Thoracic aorta endothelial cell (primary cell): ENCODE measurements around the gene CLEC12A. TPM values are rescaled to one million over a fixed set of nuclear protein-coding genes. Genes with fewer than 3 reads are reported as not detected.

Experiments used
- total RNA-seq: library from RNA; depleted of rRNA; stranded (reverse); fragments of >200 nt; gene quantifications from 2 replicates; pipeline ENCODE4 v1.2.3, GENCODE V29; 2012

The CLEC12A gene
- not detected in 2 replicates for total RNA-seq

DNA sequence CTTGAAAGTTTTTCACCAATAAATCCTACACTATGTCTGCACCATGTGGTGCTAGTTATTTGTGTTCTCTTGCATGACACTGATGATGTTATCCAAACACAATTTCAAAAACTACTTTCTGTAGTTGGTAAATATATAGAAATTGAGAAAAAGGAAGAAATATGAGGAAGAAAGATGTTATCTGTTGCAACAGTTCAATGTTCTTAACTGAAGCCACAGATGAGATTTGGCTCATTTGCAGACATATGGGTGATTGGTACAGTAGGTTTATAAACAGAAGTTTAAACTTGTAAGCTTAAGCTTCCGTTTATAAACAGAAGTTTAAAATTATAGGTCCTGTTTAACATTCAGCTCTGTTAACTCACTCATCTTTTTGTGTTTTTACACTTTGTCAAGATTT is at the start of gene CLEC12A:
CLEC12A (plus strand) TSS at position 229 of the 400 bp plus-strand sequence. CDS start 188 bp downstream, outside the sequence.

DNA sequence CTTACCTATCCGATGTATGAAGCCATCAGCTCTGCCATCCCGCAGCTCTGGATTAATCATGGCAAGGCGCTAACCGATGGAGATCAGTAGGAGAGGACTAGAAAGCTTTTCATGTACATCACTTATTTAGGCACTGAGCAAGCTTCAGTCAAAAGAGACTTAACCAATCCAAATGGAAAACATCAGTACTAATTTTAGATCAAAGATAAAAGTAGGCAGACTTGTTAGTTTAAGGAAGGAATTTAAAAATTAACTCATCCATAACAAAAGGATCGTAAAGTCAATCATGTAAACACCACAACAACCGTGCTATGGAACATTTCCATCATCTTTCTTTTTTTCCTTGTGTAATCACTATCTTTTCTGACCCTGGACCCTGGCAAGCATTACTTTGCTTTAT is 38.9 kb upstream of the CLEC12A start, which contains the start of gene CLEC2A:
CLEC2A (minus strand) TSS at position 101 of the 400 bp plus-strand sequence; CDS start at position 60, 41 bp downstream.

DNA sequence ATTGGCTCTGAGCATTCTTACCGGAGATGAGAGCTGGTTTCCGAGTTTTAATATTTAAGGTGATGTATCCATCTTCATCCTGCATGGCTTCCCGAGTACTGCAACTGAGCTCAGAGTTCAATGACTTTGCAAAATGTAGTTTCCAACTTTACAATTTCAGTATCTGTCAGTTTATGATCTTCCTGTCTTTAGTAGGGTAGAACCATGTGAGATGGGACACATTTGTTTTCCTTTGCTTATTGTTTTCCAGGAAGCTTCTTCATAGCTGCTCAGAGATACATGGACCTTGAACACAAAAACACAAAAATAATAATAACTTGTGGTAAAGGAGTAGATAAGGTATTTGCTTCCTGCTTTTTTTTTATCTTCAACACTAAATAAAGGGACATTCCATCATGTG is 27.8 kb downstream of the CLEC12A start, which contains the start of gene CLEC1B:
CLEC1B (minus strand) TSS at position 106 of the 400 bp plus-strand sequence; CDS start at position 85, 21 bp downstream.

DNA sequence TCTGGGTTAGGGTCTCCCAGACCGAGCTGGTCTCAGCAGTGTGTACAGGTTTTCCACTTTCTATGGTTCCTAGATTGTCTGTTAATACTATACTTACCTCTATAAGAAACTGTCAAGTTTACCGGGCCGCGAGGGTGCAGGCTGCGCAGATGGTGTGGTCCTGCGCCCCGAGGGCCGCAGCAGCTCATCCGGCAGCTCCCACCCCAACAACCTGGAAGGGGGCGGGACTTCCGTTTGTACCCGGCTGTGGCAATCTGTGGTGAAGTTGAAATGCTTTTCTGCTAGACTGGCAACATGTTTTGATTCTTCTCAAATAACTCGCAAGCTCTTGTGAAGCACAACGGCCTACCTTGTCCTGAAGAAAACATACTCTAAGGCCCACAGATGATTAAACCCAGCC is 59.2 kb downstream of the CLEC12A start, which contains the start of gene CLEC9A:
CLEC9A (plus strand) TSS at position 237 of the 400 bp plus-strand sequence. CDS start 22,006 bp downstream, outside the sequence.

Other genes with a start within 250 kb of the CLEC12A start
- not detected in 2 replicates for gene CLECL1, start 238.3 kb upstream of the CLEC12A start, total RNA-seq
- gene CD69, start 210.5 kb upstream of the CLEC12A start, total RNA-seq = 0.29 and 0.53 TPM in 2 replicates
- gene KLRF1, start 143.9 kb upstream of the CLEC12A start, total RNA-seq = 0.27 TPM in 1 of 2 replicates, not detected in the other
- gene CLEC2B, start 102.1 kb upstream of the CLEC12A start, total RNA-seq = 24.6 and 79.1 TPM in 2 replicates
- not detected in 2 replicates for gene KLRF2, start 89.9 kb upstream of the CLEC12A start, total RNA-seq
- gene CLEC2A, start 39.0 kb upstream of the CLEC12A start, total RNA-seq = not detected in 2 replicates
- gene CLEC1B, start 27.7 kb downstream of the CLEC12A start, total RNA-seq = not detected in 2 replicates
- 0.29 and 0.66 TPM in 2 replicates for gene CLEC12B, start 39.2 kb downstream of the CLEC12A start, total RNA-seq
- gene CLEC9A, start 59.3 kb downstream of the CLEC12A start, total RNA-seq = not detected in 2 replicates
- gene CLEC1A, start 127.6 kb downstream of the CLEC12A start, total RNA-seq = 10.6 and 47.8 TPM in 2 replicates
- gene CLEC7A, start 158.8 kb downstream of the CLEC12A start, total RNA-seq = not detected in 2 replicates
- not detected in 2 replicates for gene OLR1, start 200.7 kb downstream of the CLEC12A start, total RNA-seq
- not detected in 2 replicates for gene TMEM52B, start 207.6 kb downstream of the CLEC12A start, total RNA-seq
- 34.5 and 43.0 TPM in 2 replicates for gene GABARAPL1, start 241.5 kb downstream of the CLEC12A start, total RNA-seq